Measurements from ENCODE around the gene RPTOR. TPM values are rescaled to one million over a fixed set of nuclear protein-coding genes. Genes with fewer than 3 reads are reported as not detected.

RPTOR gene
- total RNA-seq, 1 experiment from 2014 or later, result 46.2 TPM

- Histone ChIP-seq H3K4me1 (ENCODE audit: insufficient read depth, low read length) (peaks cover 9% of the 10 kb centered on the region), H3K36me3 (ENCODE audit: low read depth, low read length) (no peaks in the 10 kb centered on the region), H3K27me3 (ENCODE audit: low read length) (no peaks in the 10 kb centered on the region), H2AFZ (ENCODE audit: low read length) (no peak overlapping the region), H3K4me3 (ENCODE audit: low read length) (no peak overlapping the region), H3K4me2 (ENCODE audit: low read length) (no peak overlapping the region), H3K9me2 (replicated peaks; ENCODE audit: low read length) (no peaks in the 10 kb centered on the region), H3K9ac (ENCODE audit: low read length) (no peak overlapping the region), H3K79me2 (ENCODE audit: low read length) (peaks cover 71% of the 10 kb centered on the region), H3K9me3 (ENCODE audit: low read length) (no peaks in the 10 kb centered on the region), H3F3A (ENCODE audit: low read length, unreplicated experiment) (no peaks in the 10 kb centered on the region), H3K27ac (ENCODE audit: low read length) (no peak overlapping the region), H4K20me1 (ENCODE audit: low read length) (no peaks in the 10 kb centered on the region)
- no peak for TF ChIP-seq CTCF (conservative IDR thresholded peaks at IDR 0.05; ENCODE audit: low read depth, low read length)
- no peak for TF ChIP-seq EZH2phosphoT487 (IDR thresholded peaks at IDR 0.05; ENCODE audit: borderline replicate concordance, low read length)
- intact Hi-C loops (cut with micrococcal nuclease), result no loop called here
- ChIA-PET POLR2A (ENCODE audit: unreplicated experiment) (no interaction called here), CTCF (no interaction called here)
- ATAC-seq, result no peak
- BruUV-seq (replicated peaks), result no TSS peak
- no peak for DNase-seq
Measured at GRCh38 chr17:80673152-80673920, 128.7 kb downstream of the RPTOR start.

GRCh38 chr17:80675438-80676095, 130.9 kb downstream of the RPTOR start:
- intact Hi-C loops (cut with micrococcal nuclease), result no loop called here
- Histone ChIP-seq H3K27me3 (ENCODE audit: low read length) (no peaks in the 10 kb centered on the region), H3K79me2 (ENCODE audit: low read length) (peaks cover 81% of the 10 kb centered on the region), H3F3A (ENCODE audit: low read length, unreplicated experiment) (no peaks in the 10 kb centered on the region), H3K9me3 (ENCODE audit: low read length) (no peaks in the 10 kb centered on the region), H3K4me1 (ENCODE audit: insufficient read depth, low read length) (peaks cover 19% of the 10 kb centered on the region), H3K9ac (ENCODE audit: low read length) (no peak overlapping the region), H3K4me3 (ENCODE audit: low read length) (no peak overlapping the region), H4K20me1 (ENCODE audit: low read length) (no peaks in the 10 kb centered on the region), H3K9me2 (replicated peaks; ENCODE audit: low read length) (no peaks in the 10 kb centered on the region), H2AFZ (ENCODE audit: low read length) (no peak overlapping the region), H3K36me3 (ENCODE audit: low read depth, low read length) (no peaks in the 10 kb centered on the region), H3K27ac (ENCODE audit: low read length) (no peak overlapping the region), H3K4me2 (ENCODE audit: low read length) (no peak overlapping the region)
- DNase-seq (no peak), ATAC-seq (no peak)
- no TSS peak for BruUV-seq (replicated peaks)
- TF ChIP-seq EZH2 (IDR thresholded peaks at IDR 0.05; ENCODE audit: low read length, unreplicated experiment), result no peak
- no peak for TF ChIP-seq CTCF (conservative IDR thresholded peaks at IDR 0.05; ENCODE audit: low read depth, low read length)
- no peak for TF ChIP-seq EZH2phosphoT487 (IDR thresholded peaks at IDR 0.05; ENCODE audit: borderline replicate concordance, low read length)
- CTCF ChIA-PET, result no interaction called here
- POLR2A ChIA-PET (ENCODE audit: unreplicated experiment), result no interaction called here

- TF ChIP-seq EZH2phosphoT487 (IDR thresholded peaks at IDR 0.05; ENCODE audit: borderline replicate concordance, low read length), result no peak
- no peak for TF ChIP-seq CTCF (conservative IDR thresholded peaks at IDR 0.05; ENCODE audit: low read depth, low read length)
- no peak for TF ChIP-seq EZH2 (IDR thresholded peaks at IDR 0.05; ENCODE audit: low read length, unreplicated experiment)
- Histone ChIP-seq H3K4me1 (ENCODE audit: insufficient read depth, low read length) (peaks cover 19% of the 10 kb centered on the region), H2AFZ (ENCODE audit: low read length) (no peak overlapping the region), H4K20me1 (ENCODE audit: low read length) (no peaks in the 10 kb centered on the region), H3K79me2 (ENCODE audit: low read length) (peaks cover 80% of the 10 kb centered on the region), H3F3A (ENCODE audit: low read length, unreplicated experiment) (no peaks in the 10 kb centered on the region), H3K9ac (ENCODE audit: low read length) (no peak overlapping the region), H3K27ac (ENCODE audit: low read length) (no peak overlapping the region), H3K4me3 (ENCODE audit: low read length) (no peak overlapping the region), H3K27me3 (ENCODE audit: low read length) (no peaks in the 10 kb centered on the region), H3K9me2 (replicated peaks; ENCODE audit: low read length) (no peaks in the 10 kb centered on the region), H3K36me3 (ENCODE audit: low read depth, low read length) (no peaks in the 10 kb centered on the region), H3K9me3 (ENCODE audit: low read length) (no peaks in the 10 kb centered on the region), H3K4me2 (ENCODE audit: low read length) (no peak overlapping the region)
- POLR2A ChIA-PET (ENCODE audit: unreplicated experiment), result no interaction called here
- DNase-seq (no peak), ATAC-seq (no peak)
- CTCF ChIA-PET, result no interaction called here
- BruUV-seq (replicated peaks), result no TSS peak
- intact Hi-C loops (cut with micrococcal nuclease), result no loop called here
Measured at GRCh38 chr17:80676096-80676466, 131.4 kb downstream of the RPTOR start.
